H9 (cell line): ENCODE data around the gene ZMYND11. TPM values are rescaled to one million over a fixed set of nuclear protein-coding genes. Genes with fewer than 3 reads are reported as not detected.

ENCODE experiments used
- DNase-seq: peaks from one replicate; pipeline ENCODE4 v3.0.0-alpha.2; 2017
- H2AFZ ChIP-seq: one replicate; pipeline ENCODE4 v1.6.1; 2013; ENCODE audit warnings: mild to moderate bottlenecking, low read length, control low read depth, moderate library complexity
- H2AK5ac ChIP-seq: 2 replicates; pipeline ENCODE4 v1.6.1; 2013; ENCODE audit warnings: low read length, control low read depth, mixed read lengths; ENCODE audit not compliant: insufficient read length
- H2BK120ac ChIP-seq: one replicate; pipeline ENCODE4 v1.6.1; 2013; ENCODE audit warnings: low read depth, mild to moderate bottlenecking, low read length, control low read depth, inconsistent platforms; ENCODE audit not compliant: poor library complexity, severe bottlenecking
- H2BK12ac ChIP-seq: 2 replicates; pipeline ENCODE4 v1.6.1; 2013; ENCODE audit warnings: low read length, control low read depth, mixed read lengths, low read depth; ENCODE audit not compliant: insufficient read length
- H2BK15ac ChIP-seq: 2 replicates; pipeline ENCODE4 v1.6.1; 2013; ENCODE audit warnings: low read depth, low read length, control low read depth
- H2BK20ac ChIP-seq: one replicate; pipeline ENCODE4 v1.6.1; 2013; ENCODE audit warnings: low read depth, mild to moderate bottlenecking, low read length, control low read depth, inconsistent platforms; ENCODE audit not compliant: poor library complexity, severe bottlenecking
- H2BK5ac ChIP-seq: 2 replicates; pipeline ENCODE4 v1.6.1; 2013; ENCODE audit warnings: low read length, control low read depth, mixed read lengths; ENCODE audit not compliant: insufficient read length
- H3K14ac ChIP-seq: 2 replicates; pipeline ENCODE4 v1.6.1; 2013; ENCODE audit warnings: low read length, control low read depth; ENCODE audit not compliant: insufficient read depth
- H3K18ac ChIP-seq: 2 replicates; pipeline ENCODE4 v1.6.1; 2013; ENCODE audit warnings: low read depth, mild to moderate bottlenecking, mixed read lengths, low read length, control low read depth; ENCODE audit not compliant: insufficient read length
- H3K23ac ChIP-seq: 2 replicates; pipeline ENCODE4 v1.6.1; 2013; ENCODE audit warnings: low read length, control low read depth, mixed read lengths, low read depth; ENCODE audit not compliant: insufficient read length
- H3K23me2 ChIP-seq: 2 replicates; pipeline ENCODE4 v1.6.1; 2013; ENCODE audit warnings: low read depth, mild to moderate bottlenecking, mixed read lengths, low read length, control low read depth; ENCODE audit not compliant: insufficient read length, poor library complexity, severe bottlenecking
- H3K27ac ChIP-seq: 2 replicates; pipeline ENCODE4 v1.5.1; 2013; ENCODE audit warnings: low read length, control low read depth, mixed read lengths, low read depth; ENCODE audit not compliant: insufficient read length
- H3K27me3 ChIP-seq: 2 replicates; pipeline ENCODE4 v1.6.1; 2013; ENCODE audit warnings: low read length, control low read depth, inconsistent platforms; ENCODE audit not compliant: insufficient read depth
- H3K4ac ChIP-seq: 2 replicates; pipeline ENCODE4 v1.6.1; 2013; ENCODE audit warnings: low read depth, mild to moderate bottlenecking, control low read depth, inconsistent platforms, low read length, moderate library complexity
- H3K4me1 ChIP-seq: 2 replicates; pipeline ENCODE4 v1.6.1; 2013; ENCODE audit warnings: low read length, control low read depth, inconsistent platforms; ENCODE audit not compliant: insufficient read depth
- H3K4me2 ChIP-seq: 2 replicates; pipeline ENCODE4 v1.6.1; 2013; ENCODE audit warnings: low read length, control low read depth, mixed read lengths; ENCODE audit not compliant: insufficient read length, insufficient read depth
- H3K56ac ChIP-seq: 2 replicates; pipeline ENCODE4 v1.6.1; 2013; ENCODE audit warnings: low read depth, mild to moderate bottlenecking, mixed read lengths, low read length, control low read depth; ENCODE audit not compliant: insufficient read length
- H3K79me1 ChIP-seq: 2 replicates; pipeline ENCODE4 v1.6.1; 2013; ENCODE audit warnings: low read depth, mild to moderate bottlenecking, moderate library complexity, low read length, control low read depth, inconsistent platforms; ENCODE audit not compliant: insufficient read depth, poor library complexity, severe bottlenecking
- H3K79me2 ChIP-seq: 2 replicates; pipeline ENCODE4 v1.6.1; 2013; ENCODE audit warnings: low read length, control low read depth, inconsistent platforms; ENCODE audit not compliant: insufficient read depth
- H3K9ac ChIP-seq: 2 replicates; pipeline ENCODE4 v1.6.1; 2013; ENCODE audit warnings: low read length, control low read depth, mixed read lengths; ENCODE audit not compliant: insufficient read length; ENCODE audit errors: extremely low read depth
- H3K9me3 ChIP-seq: one replicate; pipeline ENCODE4 v1.6.1; 2013; ENCODE audit warnings: low read depth, low read length, inconsistent platforms; ENCODE audit not compliant: control insufficient read depth
- H3T11ph ChIP-seq: one replicate; pipeline ENCODE4 v1.6.1; 2013; ENCODE audit warnings: mild to moderate bottlenecking, low read length, control low read depth, inconsistent platforms
- H4K20me1 ChIP-seq: one replicate; pipeline ENCODE4 v1.6.1; 2013; ENCODE audit not compliant: control insufficient read depth, insufficient read length, insufficient read depth
- H4K5ac ChIP-seq: 2 replicates; pipeline ENCODE4 v1.6.1; 2013; ENCODE audit warnings: low read depth, mild to moderate bottlenecking, mixed read lengths, low read length, control low read depth; ENCODE audit not compliant: insufficient read length
- H4K8ac ChIP-seq: replicated peaks from 2 replicates; pipeline ENCODE4 v1.6.1; 2013; ENCODE audit warnings: low read length, control low read depth, mixed read lengths, low read depth; ENCODE audit not compliant: insufficient read length
- H4K91ac ChIP-seq: 2 replicates; pipeline ENCODE4 v1.6.1; 2013; ENCODE audit warnings: low read depth, mild to moderate bottlenecking, moderate library complexity, mixed read lengths, low read length, control low read depth; ENCODE audit not compliant: insufficient read length
- H3K27ac Mint-ChIP-seq, 3 experiments: 2 replicates in 2 of 3; 3 replicates in 1 of 3; pipeline ENCODE4 v1.8.0; 2020 to 2021; ENCODE audit warnings: mixed read lengths in 3 of 3, mild to moderate bottlenecking in 1 of 3, moderate library complexity in 1 of 3
- H3K27me3 Mint-ChIP-seq: 2 replicates; pipeline ENCODE4 v1.8.0; 2021; ENCODE audit warnings: low read depth, mild to moderate bottlenecking, moderate library complexity, mixed read lengths
- H3K36me3 Mint-ChIP-seq, 3 experiments: 2 replicates in 2 of 3; 3 replicates in 1 of 3; pipeline ENCODE4 v1.8.0; 2020 to 2021; ENCODE audit warnings: low read depth in 3 of 3, mixed read lengths in 3 of 3; ENCODE audit not compliant: insufficient read depth in 1 of 3
- H3K4me1 Mint-ChIP-seq, 2 experiments: 2 replicates each; pipeline ENCODE4 v1.8.0; 2020; ENCODE audit warnings: mixed read lengths in 2 of 2
- H3K4me3 Mint-ChIP-seq, 2 experiments: 2 replicates in 1 of 2; 3 replicates in 1 of 2; pipeline ENCODE4 v1.8.0; 2020 to 2021; ENCODE audit warnings: mild to moderate bottlenecking in 2 of 2, mixed read lengths in 2 of 2, moderate library complexity in 1 of 2
- H3K9me3 Mint-ChIP-seq, 2 experiments: 2 replicates in 1 of 2; 3 replicates in 1 of 2; pipeline ENCODE4 v1.8.0; 2020; ENCODE audit warnings: mild to moderate bottlenecking in 2 of 2, mixed read lengths in 2 of 2, moderate library complexity in 1 of 2
- WGBS: extraction: QIAGEN DNeasy Blood & Tissue Kit; methylation state at CpG from one replicate; pipeline ENCODE4 v1.1.7; 2013; ENCODE audit warnings: missing lambda C conversion rate, low lambda C conversion rate, mixed read lengths; ENCODE audit not compliant: insufficient read length; ENCODE audit errors: extremely low coverage; 5-methylcytosine and 5-hydroxymethylcytosine counted together
- total RNA-seq: library from RNA; stranded (reverse); gene quantifications from 2 replicates; pipeline ENCODE4 v1.2.1, GENCODE V29; 2021
- TF ChIP-seq, protein P1 (sequence below): fragments of 200-600 bp; sonication (generic); conservative IDR thresholded peaks from 3 replicates; pipeline ENCODE4 v1.8.0; 2021; ENCODE audit warnings: antibody characterized with exemption, mild to moderate bottlenecking

Gene ZMYND11
- total RNA-seq, 1 experiment from 2014 or later: 33.7 TPM

DNA sequence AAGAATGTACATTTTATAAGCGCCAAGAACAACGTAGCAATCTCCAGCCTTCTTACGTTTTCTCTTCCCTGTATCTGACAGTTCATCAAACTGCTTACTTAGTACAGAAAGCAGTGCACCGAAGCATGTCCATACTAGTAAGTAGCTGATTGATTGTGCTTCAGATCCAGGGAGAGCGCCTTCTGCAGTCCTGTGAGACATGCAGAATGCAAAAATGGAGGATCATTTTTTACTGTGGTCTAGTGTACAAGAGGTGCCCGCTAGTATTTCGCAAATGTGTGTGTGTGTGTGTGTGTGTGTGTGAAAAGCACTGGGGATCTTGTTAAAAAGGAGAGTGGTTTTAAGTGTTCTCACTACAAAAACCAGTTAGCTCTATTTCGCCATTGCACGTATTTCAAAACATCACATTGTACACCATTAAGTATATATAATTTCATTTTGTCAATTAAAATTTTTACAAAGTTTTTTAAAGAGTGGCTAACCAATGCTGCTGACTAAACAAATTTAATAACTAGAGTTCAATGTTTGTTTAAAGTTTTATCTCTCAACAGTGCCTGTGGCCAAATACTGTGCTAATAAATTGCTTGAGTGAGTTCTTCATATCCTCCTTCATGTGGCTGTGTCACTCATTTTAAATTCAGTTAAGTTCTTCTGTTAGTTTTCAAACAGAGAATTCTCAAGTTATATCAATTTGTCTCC lies 99.6 kb downstream of the ZMYND11 start:
- no peak for DNase-seq
- no CpG with 5 or more reads among the region's 9 CpGs for WGBS
- TF ChIP-seq, protein P1, sequence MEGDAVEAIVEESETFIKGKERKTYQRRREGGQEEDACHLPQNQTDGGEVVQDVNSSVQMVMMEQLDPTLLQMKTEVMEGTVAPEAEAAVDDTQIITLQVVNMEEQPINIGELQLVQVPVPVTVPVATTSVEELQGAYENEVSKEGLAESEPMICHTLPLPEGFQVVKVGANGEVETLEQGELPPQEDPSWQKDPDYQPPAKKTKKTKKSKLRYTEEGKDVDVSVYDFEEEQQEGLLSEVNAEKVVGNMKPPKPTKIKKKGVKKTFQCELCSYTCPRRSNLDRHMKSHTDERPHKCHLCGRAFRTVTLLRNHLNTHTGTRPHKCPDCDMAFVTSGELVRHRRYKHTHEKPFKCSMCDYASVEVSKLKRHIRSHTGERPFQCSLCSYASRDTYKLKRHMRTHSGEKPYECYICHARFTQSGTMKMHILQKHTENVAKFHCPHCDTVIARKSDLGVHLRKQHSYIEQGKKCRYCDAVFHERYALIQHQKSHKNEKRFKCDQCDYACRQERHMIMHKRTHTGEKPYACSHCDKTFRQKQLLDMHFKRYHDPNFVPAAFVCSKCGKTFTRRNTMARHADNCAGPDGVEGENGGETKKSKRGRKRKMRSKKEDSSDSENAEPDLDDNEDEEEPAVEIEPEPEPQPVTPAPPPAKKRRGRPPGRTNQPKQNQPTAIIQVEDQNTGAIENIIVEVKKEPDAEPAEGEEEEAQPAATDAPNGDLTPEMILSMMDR: no peak
- Mint-ChIP-seq H3K36me3 (peaks cover 0 to 10% (median 3%) of the 10 kb centered on the region in 3 experiments; a peak in 4 of 7 replicates), H3K4me3 (no peak overlapping the region), H3K4me1 (peaks cover 3 to 16% of the 10 kb centered on the region in 2 experiments), H3K27me3 (no peaks in the 10 kb centered on the region), H3K27ac (no peak overlapping the region; a peak in 1 of 7 replicates), H3K9me3 (no peaks in the 10 kb centered on the region)
- H3K14ac ChIP-seq: no peak overlapping the region
- H3K4me1 ChIP-seq: no peaks in the 10 kb centered on the region
- no peak overlapping the region for H2BK12ac ChIP-seq
- no peak overlapping the region for H3K23ac ChIP-seq
- H2BK20ac ChIP-seq: no peak overlapping the region
- H2BK120ac ChIP-seq: no peak overlapping the region
- H3K79me2 ChIP-seq: no peaks in the 10 kb centered on the region
- no peak overlapping the region for H4K91ac ChIP-seq
- no peaks in the 10 kb centered on the region for H3K79me1 ChIP-seq
- no peaks in the 10 kb centered on the region for H4K20me1 ChIP-seq
- no peak overlapping the region for H3K27ac ChIP-seq
- H3K4ac ChIP-seq: no peak overlapping the region
- no peak overlapping the region for H2BK5ac ChIP-seq
- H3K4me2 ChIP-seq: no peak overlapping the region
- H3K9me3 ChIP-seq: no peaks in the 10 kb centered on the region
- H4K8ac ChIP-seq: no peak overlapping the region
- H3K23me2 ChIP-seq: no peaks in the 10 kb centered on the region
- no peak overlapping the region for H2AK5ac ChIP-seq
- H2BK15ac ChIP-seq: no peak overlapping the region
- no peak overlapping the region for H4K5ac ChIP-seq
- H3K56ac ChIP-seq: no peak overlapping the region
- H3K18ac ChIP-seq: no peak overlapping the region
- H3K27me3 ChIP-seq: no peaks in the 10 kb centered on the region
- no peak overlapping the region for H3T11ph ChIP-seq
- no peak overlapping the region for H3K9ac ChIP-seq
- H2AFZ ChIP-seq: no peak overlapping the region
